GM12801 (cell line): ENCODE data around the gene TFG.

Experiments used
- CTCF ChIP-seq: IDR thresholded peaks from one replicate; pipeline ENCODE4 v1.5.1; 2011; ENCODE audit warnings: control low read depth; ENCODE audit not compliant: insufficient read length; ENCODE audit errors: extremely low read depth

The TFG gene

GRCh38 chr3:100702082-100702979 is 7.0 kb upstream of the TFG start:
- no peak for TF ChIP-seq CTCF

- no peak for TF ChIP-seq CTCF
These were observed 6.3 kb upstream of the TFG start for GRCh38 chr3:100702980-100703345.

GRCh38 chr3:100703865-100704264 is 5.4 kb upstream of the TFG start:
- TF ChIP-seq CTCF, result no peak

GRCh38 chr3:100706365-100706764 is 2.9 kb upstream of the TFG start:
- no peak for TF ChIP-seq CTCF

- TF ChIP-seq CTCF, result no peak
These were observed 678 bp upstream of the TFG start for GRCh38 chr3:100708644-100708988.

- TF ChIP-seq CTCF, result no peak
These were observed 557 bp downstream of the TFG start for GRCh38 chr3:100709842-100710260.

- TF ChIP-seq CTCF, result no peak
These were observed 1.1 kb downstream of the TFG start for GRCh38 chr3:100710261-100710968.
